ENCODE results near the gene FAM174C.

Gene FAM174C

DNA sequence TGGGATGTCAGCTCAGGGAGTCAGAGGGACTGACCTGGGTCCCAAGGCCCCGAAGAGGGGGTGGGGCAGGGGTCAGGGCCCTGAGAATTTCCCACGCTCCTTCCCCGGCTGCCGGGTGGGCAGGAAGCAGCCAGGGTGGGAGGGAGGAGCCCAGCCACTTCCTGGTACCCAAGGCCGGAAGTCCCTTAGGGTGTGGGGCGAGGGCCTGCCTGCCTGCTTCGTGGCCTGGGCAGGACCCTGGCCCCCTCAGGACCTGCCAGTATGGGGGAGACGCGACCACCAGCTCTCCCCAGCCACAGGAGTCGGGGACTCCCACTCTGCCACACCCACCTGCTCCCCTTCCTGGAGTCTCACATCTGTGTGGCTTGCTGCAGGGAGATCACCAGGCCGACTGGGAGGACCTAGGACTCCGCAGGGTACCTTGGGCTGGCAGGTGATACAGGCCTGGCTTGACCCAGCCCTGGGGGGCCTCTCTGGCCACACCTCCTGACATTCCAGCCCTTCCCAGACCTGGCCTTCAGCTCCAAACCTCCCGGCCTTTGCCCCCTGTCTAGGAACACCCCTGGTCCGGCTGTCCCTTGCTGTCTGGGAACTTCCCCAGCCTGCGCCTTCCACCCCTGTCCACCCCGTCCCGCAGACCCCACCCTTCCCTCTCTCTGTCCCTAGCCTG lies 16.0 kb upstream of the FAM174C start:
- H3K36me3 ChIP-seq (ENCODE audit: insufficient read depth, low read length) = peaks cover 15% of the 10 kb centered on the region; the same call in 1 of the 2 replicates
- H3K27ac ChIP-seq (ENCODE audit: low read depth, low read length) = peak overlapping the region; percentile 95
- H3K79me2 ChIP-seq (ENCODE audit: control insufficient read depth, insufficient read depth, low read length, unreplicated experiment) = peaks cover 20% of the 10 kb centered on the region
- no peak overlapping the region for H2AFZ ChIP-seq (ENCODE audit: low read length, unreplicated experiment)
- H3K27me3 ChIP-seq (ENCODE audit: insufficient read depth, low read length) = no peaks in the 10 kb centered on the region
- H3K4me3 ChIP-seq (ENCODE audit: low read depth, low read length) = no peak overlapping the region
- peaks cover 79% of the 10 kb centered on the region for H3K4me1 ChIP-seq (ENCODE audit: control insufficient read depth, insufficient read depth, low read length, unreplicated experiment)

DNA sequence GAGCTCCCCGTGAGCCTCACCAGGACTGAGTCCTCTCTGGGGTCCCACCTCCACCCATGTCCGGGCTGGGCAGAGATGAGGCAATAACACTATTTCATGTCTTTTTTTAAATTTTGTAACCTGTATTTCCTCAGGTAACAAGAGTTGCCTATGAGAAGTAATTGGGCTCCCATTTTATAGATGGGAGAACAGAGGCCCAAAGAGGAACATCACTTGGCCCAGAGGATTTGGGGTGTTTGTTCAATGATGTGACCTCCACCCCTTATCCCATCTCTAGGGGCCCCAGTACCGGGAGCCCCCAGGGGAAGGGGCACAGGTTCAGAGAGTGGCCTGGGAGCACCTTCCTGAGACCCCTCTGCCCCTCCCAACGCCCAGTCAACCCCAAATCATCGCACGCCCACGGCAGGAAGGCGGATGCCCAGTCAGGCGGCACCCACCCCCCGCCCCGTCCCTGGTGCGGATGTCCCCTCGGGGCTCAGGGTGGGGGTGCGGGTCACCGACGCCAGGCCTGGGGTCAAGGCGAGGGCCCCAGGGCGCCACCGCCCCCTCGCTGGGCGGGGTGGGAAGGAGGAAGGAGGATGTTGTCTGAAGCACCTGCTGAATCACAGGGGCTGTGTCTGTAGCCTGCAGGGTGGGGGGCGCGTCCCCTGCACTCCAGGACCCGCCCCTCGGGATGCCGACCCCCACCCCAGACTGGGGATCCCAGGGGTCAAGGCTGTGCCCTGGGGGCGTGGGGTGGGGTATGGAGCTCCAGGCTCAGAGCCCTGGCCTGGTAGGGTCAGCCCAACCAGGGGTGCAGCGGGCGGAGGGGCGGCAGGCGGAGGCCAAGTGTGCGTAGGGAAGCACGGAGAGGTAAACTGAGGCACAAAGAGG lies 15.2 kb upstream of the FAM174C start:
- H3K79me2 ChIP-seq (ENCODE audit: control insufficient read depth, insufficient read depth, low read length, unreplicated experiment) = peaks cover 12% of the 10 kb centered on the region
- H3K27ac ChIP-seq (ENCODE audit: low read depth, low read length) = peak overlapping the region; percentile 95
- H3K4me1 ChIP-seq (ENCODE audit: control insufficient read depth, insufficient read depth, low read length, unreplicated experiment) = peaks cover 79% of the 10 kb centered on the region
- H3K36me3 ChIP-seq (ENCODE audit: insufficient read depth, low read length) = peaks cover 7% of the 10 kb centered on the region; the same call in 1 of the 2 replicates
- no peaks in the 10 kb centered on the region for H3K27me3 ChIP-seq (ENCODE audit: insufficient read depth, low read length)
- H2AFZ ChIP-seq (ENCODE audit: low read length, unreplicated experiment) = no peak overlapping the region
- peak overlapping the region; percentile 51; the same call in 1 of the 2 replicates for H3K4me3 ChIP-seq (ENCODE audit: low read depth, low read length)

DNA sequence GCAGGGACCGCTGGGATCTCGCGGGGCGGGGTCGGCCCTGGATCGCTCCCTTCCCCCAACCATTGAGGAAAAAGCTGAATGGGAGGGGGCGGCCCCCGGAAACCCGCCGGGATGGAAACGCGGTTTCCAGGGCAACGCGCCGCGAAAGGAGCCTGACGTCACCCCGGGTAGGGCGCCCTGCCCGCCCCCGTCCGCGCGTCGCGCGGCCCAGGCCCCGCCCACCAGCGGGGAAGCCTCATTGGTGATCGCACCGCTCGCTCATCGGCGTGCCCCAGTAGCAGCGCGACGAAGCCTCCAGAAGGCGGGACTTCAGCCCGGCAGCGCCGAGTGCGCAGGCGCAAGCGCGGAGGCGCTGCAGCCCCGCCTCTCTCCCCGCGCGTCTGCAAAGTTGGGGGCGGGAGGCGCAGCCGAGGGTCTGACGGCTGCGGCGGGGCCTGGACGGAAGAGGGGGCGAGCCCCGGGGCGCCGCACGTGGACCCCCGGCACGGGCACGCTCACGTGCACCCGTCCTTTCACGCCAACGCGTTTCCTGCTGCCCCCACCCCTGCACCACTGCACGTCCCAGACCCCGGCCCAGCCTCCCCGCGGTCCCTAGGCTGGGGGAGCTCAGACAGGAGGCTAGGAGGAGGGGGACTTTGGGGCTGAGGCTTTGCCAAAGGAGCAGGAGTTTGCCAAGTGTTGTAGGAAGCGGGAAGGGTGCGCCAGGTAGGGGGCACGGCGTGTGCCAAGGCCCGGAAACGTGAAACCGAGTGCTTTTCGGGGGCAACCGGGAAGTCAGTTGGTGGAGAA lies 14.4 kb upstream of the FAM174C start:
- Histone ChIP-seq H3K4me1 (ENCODE audit: control insufficient read depth, insufficient read depth, low read length, unreplicated experiment) (peaks cover 75% of the 10 kb centered on the region), H3K4me3 (ENCODE audit: low read depth, low read length) (peak overlapping the region; percentile 92), H3K27ac (ENCODE audit: low read depth, low read length) (peak overlapping the region; percentile 96), H3K27me3 (ENCODE audit: insufficient read depth, low read length) (no peaks in the 10 kb centered on the region), H3K79me2 (ENCODE audit: control insufficient read depth, insufficient read depth, low read length, unreplicated experiment) (peaks cover 6% of the 10 kb centered on the region), H3K36me3 (ENCODE audit: insufficient read depth, low read length) (no peaks in the 10 kb centered on the region), H2AFZ (ENCODE audit: low read length, unreplicated experiment) (peak overlapping the region; percentile 5)

DNA sequence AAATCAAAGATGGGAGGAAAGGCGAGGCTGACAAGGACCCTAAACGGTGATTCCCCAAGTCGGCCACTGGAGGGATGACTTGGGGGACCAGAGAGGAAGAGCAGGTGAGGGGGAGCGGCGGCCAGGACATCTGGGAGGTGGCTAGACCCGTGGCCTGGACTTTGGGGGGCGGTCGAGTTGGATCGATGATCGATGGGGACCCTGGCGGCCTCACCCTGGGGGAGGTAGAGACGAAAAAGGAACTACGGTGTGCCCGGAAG lies 13.9 kb upstream of the FAM174C start:
- Histone ChIP-seq H3K4me3 (ENCODE audit: low read depth, low read length) (peak overlapping the region; percentile 92), H3K36me3 (ENCODE audit: insufficient read depth, low read length) (no peaks in the 10 kb centered on the region), H3K79me2 (ENCODE audit: control insufficient read depth, insufficient read depth, low read length, unreplicated experiment) (peaks cover 6% of the 10 kb centered on the region), H3K27me3 (ENCODE audit: insufficient read depth, low read length) (no peaks in the 10 kb centered on the region), H2AFZ (ENCODE audit: low read length, unreplicated experiment) (no peak overlapping the region), H3K4me1 (ENCODE audit: control insufficient read depth, insufficient read depth, low read length, unreplicated experiment) (peaks cover 76% of the 10 kb centered on the region), H3K27ac (ENCODE audit: low read depth, low read length) (peak overlapping the region; percentile 96)

DNA sequence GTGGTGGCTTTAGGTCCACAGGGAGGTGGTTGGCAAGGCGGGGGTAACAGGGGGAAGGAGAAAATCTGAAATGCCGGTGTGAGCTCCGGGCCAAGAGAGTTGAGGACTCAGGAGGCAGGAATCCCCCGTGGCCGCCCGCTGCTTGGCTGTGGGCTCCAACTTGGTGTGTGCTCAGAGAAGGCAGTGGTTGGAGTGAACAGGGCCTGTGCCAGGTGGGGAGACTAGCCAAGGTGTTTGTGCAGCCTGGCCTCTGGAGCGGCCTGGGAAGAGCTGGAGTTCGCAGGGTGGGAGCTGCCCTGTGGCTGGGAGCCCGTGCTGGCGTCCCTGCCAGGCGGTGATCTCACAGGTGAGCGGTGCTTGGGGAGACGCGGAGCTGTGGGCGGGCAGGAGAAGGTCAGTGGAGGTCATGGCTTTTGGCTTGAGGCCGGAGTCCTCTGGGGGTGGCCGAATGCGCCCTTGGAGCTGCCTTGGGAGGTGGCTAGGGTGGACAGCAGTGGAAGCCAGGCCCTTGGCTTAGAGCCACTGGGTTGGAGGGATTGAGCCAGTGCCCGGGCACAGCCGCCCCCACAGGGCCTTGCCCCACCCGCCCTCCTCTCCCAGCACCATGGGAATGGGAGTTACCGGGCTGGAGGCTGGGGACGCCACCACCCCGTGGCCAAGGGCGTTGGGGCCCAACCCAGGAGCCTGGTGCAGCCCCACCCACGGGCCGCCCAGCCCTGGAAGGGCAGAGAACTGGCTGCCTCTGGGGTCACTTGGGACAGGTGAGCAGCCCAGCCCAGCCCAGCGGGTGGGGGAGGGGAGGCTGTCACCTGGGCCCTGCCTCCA lies 13.3 kb upstream of the FAM174C start:
- peak overlapping the region; percentile 96 for H3K27ac ChIP-seq (ENCODE audit: low read depth, low read length)
- no peaks in the 10 kb centered on the region for H3K27me3 ChIP-seq (ENCODE audit: insufficient read depth, low read length)
- H3K4me1 ChIP-seq (ENCODE audit: control insufficient read depth, insufficient read depth, low read length, unreplicated experiment) = peaks cover 71% of the 10 kb centered on the region
- peak overlapping the region; percentile 92 for H3K4me3 ChIP-seq (ENCODE audit: low read depth, low read length)
- no peak overlapping the region for H2AFZ ChIP-seq (ENCODE audit: low read length, unreplicated experiment)
- no peaks in the 10 kb centered on the region for H3K36me3 ChIP-seq (ENCODE audit: insufficient read depth, low read length)
- peaks cover 2% of the 10 kb centered on the region for H3K79me2 ChIP-seq (ENCODE audit: control insufficient read depth, insufficient read depth, low read length, unreplicated experiment)

DNA sequence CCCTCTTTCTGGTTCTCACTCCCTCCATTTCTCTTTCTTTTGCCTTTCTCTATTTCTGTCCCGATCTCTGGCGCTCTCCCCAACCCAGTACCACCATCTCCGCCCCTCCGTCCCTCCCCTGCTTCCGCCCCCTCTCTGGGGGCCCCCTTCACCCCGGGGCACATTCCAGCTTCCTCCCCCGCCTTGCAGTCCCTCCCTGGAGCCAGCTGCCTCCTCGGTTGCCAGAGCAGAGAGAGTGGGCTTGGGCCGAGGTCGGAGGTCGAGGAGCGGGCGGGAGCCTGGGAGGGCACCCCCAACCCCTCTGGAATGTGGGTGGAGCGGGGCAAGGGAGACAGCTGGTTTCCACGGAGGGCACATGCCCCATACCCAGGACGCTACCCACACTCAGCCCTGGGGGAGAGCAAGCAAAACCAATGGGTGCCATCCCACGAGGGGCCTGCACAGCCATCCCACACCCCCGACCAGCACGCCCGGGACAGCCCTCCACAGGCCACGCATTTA lies 12.7 kb upstream of the FAM174C start:
- H3K79me2 ChIP-seq (ENCODE audit: control insufficient read depth, insufficient read depth, low read length, unreplicated experiment) = no peaks in the 10 kb centered on the region
- H3K4me3 ChIP-seq (ENCODE audit: low read depth, low read length) = peak overlapping the region; percentile 92
- peaks cover 68% of the 10 kb centered on the region for H3K4me1 ChIP-seq (ENCODE audit: control insufficient read depth, insufficient read depth, low read length, unreplicated experiment)
- no peaks in the 10 kb centered on the region for H3K27me3 ChIP-seq (ENCODE audit: insufficient read depth, low read length)
- peak overlapping the region; percentile 96 for H3K27ac ChIP-seq (ENCODE audit: low read depth, low read length)
- H2AFZ ChIP-seq (ENCODE audit: low read length, unreplicated experiment) = no peak overlapping the region
- no peaks in the 10 kb centered on the region for H3K36me3 ChIP-seq (ENCODE audit: insufficient read depth, low read length)

DNA sequence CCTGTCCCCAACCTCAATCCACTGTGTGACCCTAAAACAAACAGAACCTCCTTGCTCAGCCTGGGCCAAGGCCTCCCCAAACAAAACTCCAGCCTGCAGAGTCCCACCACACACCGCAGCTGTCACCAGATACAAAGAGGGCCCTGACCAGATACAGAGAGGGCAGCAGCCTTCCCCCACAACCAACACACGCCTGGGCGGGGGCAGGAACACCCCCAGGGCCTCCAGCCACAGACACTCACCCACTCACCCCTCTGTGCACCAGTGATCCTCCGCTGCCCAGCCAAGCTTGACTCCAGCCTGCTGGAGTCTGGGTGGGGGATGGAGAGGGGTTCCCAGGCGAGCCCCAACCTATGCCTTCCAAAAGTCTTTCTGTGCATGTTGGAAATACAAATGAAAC lies 12.1 kb upstream of the FAM174C start:
- Histone ChIP-seq H3K4me3 (ENCODE audit: low read depth, low read length) (no peak overlapping the region), H3K79me2 (ENCODE audit: control insufficient read depth, insufficient read depth, low read length, unreplicated experiment) (no peaks in the 10 kb centered on the region), H2AFZ (ENCODE audit: low read length, unreplicated experiment) (no peak overlapping the region), H3K4me1 (ENCODE audit: control insufficient read depth, insufficient read depth, low read length, unreplicated experiment) (peaks cover 68% of the 10 kb centered on the region), H3K36me3 (ENCODE audit: insufficient read depth, low read length) (no peaks in the 10 kb centered on the region), H3K27ac (ENCODE audit: low read depth, low read length) (peak overlapping the region; percentile 96), H3K27me3 (ENCODE audit: insufficient read depth, low read length) (no peaks in the 10 kb centered on the region)

DNA sequence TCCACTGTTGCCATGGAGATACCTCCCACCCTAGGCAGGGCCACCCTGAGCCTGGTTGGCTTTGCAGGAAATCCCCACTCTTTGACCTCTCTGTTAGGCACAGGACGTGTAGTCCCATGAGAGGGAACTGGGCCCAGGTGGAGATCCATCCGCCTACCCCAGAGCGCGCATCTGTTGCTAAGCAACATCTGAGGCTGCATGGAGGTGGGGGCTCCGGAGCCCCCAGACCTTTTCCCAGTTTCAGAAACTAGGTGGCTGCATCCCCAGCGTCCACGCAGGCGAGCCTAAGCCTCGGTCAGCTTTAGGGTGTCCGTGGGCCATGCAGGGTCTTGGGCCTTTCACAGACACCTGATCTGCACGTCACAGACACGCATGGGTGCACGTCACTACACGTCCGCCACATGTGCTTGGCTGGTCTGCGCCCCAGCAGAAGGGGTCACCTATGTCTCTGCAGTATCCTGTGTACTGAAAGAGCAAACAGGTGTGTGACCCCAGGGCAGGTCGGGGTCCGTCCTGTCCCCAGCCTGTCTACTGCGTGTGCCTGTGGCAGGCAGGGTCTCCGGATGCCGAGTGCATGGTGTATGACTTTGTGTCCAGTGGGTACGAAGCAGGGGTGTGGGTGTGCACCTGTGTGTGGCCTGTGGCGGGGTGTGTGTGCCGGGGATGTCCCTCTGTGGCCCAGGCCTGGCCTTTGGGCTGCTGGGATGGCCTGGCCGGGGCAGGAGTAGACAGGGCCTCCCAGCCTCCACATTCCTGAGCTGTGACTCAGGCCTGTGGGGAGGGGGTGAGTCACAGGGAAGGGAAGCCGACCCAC lies 10.3 kb upstream of the FAM174C start:
- peaks cover 3% of the 10 kb centered on the region for H3K79me2 ChIP-seq (ENCODE audit: control insufficient read depth, insufficient read depth, low read length, unreplicated experiment)
- H3K36me3 ChIP-seq (ENCODE audit: insufficient read depth, low read length) = no peaks in the 10 kb centered on the region
- H2AFZ ChIP-seq (ENCODE audit: low read length, unreplicated experiment) = no peak overlapping the region
- H3K4me3 ChIP-seq (ENCODE audit: low read depth, low read length) = peak overlapping the region; percentile 45; the same call in 1 of the 2 replicates
- H3K27ac ChIP-seq (ENCODE audit: low read depth, low read length) = peak overlapping the region; percentile 97
- no peaks in the 10 kb centered on the region for H3K27me3 ChIP-seq (ENCODE audit: insufficient read depth, low read length)
- H3K4me1 ChIP-seq (ENCODE audit: control insufficient read depth, insufficient read depth, low read length, unreplicated experiment) = peaks cover 60% of the 10 kb centered on the region

DNA sequence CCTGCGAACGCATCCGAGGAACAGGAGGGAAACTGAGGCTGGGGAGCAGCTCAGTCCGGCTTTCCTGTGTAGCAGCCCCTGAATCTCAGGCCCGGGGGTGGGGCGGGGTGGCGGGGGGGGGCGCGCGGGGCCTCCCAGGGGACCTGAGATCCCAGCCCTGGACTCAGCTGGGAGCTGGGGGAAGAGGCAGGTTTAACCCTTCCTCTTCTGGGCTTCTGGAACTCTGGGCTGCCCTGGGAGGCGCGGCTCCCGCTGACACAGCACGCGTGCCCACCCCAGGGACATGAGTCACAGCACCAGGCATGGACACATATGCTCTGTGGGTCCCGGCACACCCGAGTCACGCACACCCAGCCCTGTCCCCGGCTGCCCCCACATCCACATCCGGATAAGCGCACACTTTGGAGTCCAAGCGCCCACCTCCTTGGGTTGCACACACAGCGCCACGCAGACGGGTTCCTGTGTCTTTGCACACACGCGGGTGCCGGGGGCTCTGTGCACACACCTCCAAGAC lies 9.7 kb upstream of the FAM174C start:
- no peaks in the 10 kb centered on the region for H3K27me3 ChIP-seq (ENCODE audit: insufficient read depth, low read length)
- peak overlapping the region; percentile 78 for H3K4me3 ChIP-seq (ENCODE audit: low read depth, low read length)
- H3K27ac ChIP-seq (ENCODE audit: low read depth, low read length) = peak overlapping the region; percentile 97
- H3K79me2 ChIP-seq (ENCODE audit: control insufficient read depth, insufficient read depth, low read length, unreplicated experiment) = peaks cover 10% of the 10 kb centered on the region
- H2AFZ ChIP-seq (ENCODE audit: low read length, unreplicated experiment) = no peak overlapping the region
- H3K4me1 ChIP-seq (ENCODE audit: control insufficient read depth, insufficient read depth, low read length, unreplicated experiment) = peaks cover 57% of the 10 kb centered on the region
- H3K36me3 ChIP-seq (ENCODE audit: insufficient read depth, low read length) = 0 out of 2 replicates have a peak, but pooled peaks cover under 1% of the 10 kb centered on the region
